ENCODE results near the gene USO1. TPM values are rescaled to one million over a fixed set of nuclear protein-coding genes. Genes with fewer than 3 reads are reported as not detected.

Gene USO1
- total and polyA plus RNA-seq, 9 of the 15 experiments (the other 6 are each of a cell fraction or from before 2014, with no cell fraction given) = 19.3 to 97.8 (median 48.5) TPM

- TF ChIP-seq, protein P1, sequence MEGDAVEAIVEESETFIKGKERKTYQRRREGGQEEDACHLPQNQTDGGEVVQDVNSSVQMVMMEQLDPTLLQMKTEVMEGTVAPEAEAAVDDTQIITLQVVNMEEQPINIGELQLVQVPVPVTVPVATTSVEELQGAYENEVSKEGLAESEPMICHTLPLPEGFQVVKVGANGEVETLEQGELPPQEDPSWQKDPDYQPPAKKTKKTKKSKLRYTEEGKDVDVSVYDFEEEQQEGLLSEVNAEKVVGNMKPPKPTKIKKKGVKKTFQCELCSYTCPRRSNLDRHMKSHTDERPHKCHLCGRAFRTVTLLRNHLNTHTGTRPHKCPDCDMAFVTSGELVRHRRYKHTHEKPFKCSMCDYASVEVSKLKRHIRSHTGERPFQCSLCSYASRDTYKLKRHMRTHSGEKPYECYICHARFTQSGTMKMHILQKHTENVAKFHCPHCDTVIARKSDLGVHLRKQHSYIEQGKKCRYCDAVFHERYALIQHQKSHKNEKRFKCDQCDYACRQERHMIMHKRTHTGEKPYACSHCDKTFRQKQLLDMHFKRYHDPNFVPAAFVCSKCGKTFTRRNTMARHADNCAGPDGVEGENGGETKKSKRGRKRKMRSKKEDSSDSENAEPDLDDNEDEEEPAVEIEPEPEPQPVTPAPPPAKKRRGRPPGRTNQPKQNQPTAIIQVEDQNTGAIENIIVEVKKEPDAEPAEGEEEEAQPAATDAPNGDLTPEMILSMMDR (IDR thresholded peaks at IDR 0.05 in 2 of 3, conservative IDR thresholded peaks at IDR 0.05 in 1 of 3; ENCODE audit: insufficient read depth in 2 of 3, low read depth in 1 of 3, low read length in 3 of 3) = no peak
- TF ChIP-seq ZC3H8 (IDR thresholded peaks at IDR 0.05) (no peak), SLC30A9 (CRISPR knock-in tag; IDR thresholded peaks at IDR 0.05) (no peak), ILF3 (IDR thresholded peaks at IDR 0.05; ENCODE audit: borderline replicate concordance) (no peak), RBM15 (IDR thresholded peaks at IDR 0.05; ENCODE audit: insufficient read depth, low read length) (no peak), LARP7 (IDR thresholded peaks at IDR 0.05) (no peak), SP2 (IDR thresholded peaks at IDR 0.05; ENCODE audit: extremely low read depth, low read depth, low read length, poor library complexity, severe bottlenecking) (no peak), SNIP1 (IDR thresholded peaks at IDR 0.05; ENCODE audit: low read depth) (no peak), BMI1 (IDR thresholded peaks at IDR 0.05; ENCODE audit: low read length) (no peak), ZNF263 (CRISPR knock-in tag; IDR thresholded peaks at IDR 0.05; ENCODE audit: borderline replicate concordance) (no peak)
- TF ChIP-seq, protein P2, sequence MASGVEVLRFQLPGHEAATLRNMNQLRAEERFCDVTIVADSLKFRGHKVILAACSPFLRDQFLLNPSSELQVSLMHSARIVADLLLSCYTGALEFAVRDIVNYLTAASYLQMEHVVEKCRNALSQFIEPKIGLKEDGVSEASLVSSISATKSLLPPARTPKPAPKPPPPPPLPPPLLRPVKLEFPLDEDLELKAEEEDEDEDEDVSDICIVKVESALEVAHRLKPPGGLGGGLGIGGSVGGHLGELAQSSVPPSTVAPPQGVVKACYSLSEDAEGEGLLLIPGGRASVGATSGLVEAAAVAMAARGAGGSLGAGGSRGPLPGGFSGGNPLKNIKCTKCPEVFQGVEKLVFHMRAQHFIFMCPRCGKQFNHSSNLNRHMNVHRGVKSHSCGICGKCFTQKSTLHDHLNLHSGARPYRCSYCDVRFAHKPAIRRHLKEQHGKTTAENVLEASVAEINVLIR (CRISPR knock-in tag; IDR thresholded peaks at IDR 0.05) = no peak
- TF ChIP-seq, protein P3, sequence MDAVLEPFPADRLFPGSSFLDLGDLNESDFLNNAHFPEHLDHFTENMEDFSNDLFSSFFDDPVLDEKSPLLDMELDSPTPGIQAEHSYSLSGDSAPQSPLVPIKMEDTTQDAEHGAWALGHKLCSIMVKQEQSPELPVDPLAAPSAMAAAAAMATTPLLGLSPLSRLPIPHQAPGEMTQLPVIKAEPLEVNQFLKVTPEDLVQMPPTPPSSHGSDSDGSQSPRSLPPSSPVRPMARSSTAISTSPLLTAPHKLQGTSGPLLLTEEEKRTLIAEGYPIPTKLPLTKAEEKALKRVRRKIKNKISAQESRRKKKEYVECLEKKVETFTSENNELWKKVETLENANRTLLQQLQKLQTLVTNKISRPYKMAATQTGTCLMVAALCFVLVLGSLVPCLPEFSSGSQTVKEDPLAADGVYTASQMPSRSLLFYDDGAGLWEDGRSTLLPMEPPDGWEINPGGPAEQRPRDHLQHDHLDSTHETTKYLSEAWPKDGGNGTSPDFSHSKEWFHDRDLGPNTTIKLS (IDR thresholded peaks at IDR 0.05; ENCODE audit: borderline replicate concordance, low read depth) = no peak
- TF ChIP-seq, protein P4, sequence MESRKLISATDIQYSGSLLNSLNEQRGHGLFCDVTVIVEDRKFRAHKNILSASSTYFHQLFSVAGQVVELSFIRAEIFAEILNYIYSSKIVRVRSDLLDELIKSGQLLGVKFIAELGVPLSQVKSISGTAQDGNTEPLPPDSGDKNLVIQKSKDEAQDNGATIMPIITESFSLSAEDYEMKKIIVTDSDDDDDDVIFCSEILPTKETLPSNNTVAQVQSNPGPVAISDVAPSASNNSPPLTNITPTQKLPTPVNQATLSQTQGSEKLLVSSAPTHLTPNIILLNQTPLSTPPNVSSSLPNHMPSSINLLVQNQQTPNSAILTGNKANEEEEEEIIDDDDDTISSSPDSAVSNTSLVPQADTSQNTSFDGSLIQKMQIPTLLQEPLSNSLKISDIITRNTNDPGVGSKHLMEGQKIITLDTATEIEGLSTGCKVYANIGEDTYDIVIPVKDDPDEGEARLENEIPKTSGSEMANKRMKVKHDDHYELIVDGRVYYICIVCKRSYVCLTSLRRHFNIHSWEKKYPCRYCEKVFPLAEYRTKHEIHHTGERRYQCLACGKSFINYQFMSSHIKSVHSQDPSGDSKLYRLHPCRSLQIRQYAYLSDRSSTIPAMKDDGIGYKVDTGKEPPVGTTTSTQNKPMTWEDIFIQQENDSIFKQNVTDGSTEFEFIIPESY (CRISPR knock-in tag; IDR thresholded peaks at IDR 0.05) = no peak
Measured at GRCh38 chr4:75696071-75696470, 28.3 kb upstream of the USO1 start (continued).
